Activated naive CD8-positive, alpha-beta T cell treated with anti-CD3 and anti-CD28 coated beads, Interleukin-2, amount 10 ng/mL, durations not matched to agents 7 days and 5 days (primary cell): ENCODE measurements around the gene KLHL29. TPM values are rescaled to one million over a fixed set of nuclear protein-coding genes. Genes with fewer than 3 reads are reported as not detected.

Experiments
- ATAC-seq: fragments of 150-1000 bp; cut with Tn5 transposase; one replicate; pipeline ENCODE4 v1.10.0; 2021; ENCODE audit warnings: low read depth, moderate library complexity
- POLR2A ChIA-PET: fragments of 350-600 bp; sonication (Branson Sonifier 250); formaldehyde crosslinking; loops from one replicate; lab custom pipeline; 2021; ENCODE audit warnings: antibody characterized with exemption; lab: Charles Lee
- DNase-seq: peaks from one replicate; pipeline ENCODE4 v3.0.0; 2021
- H3K27ac Mint-ChIP-seq: one replicate; pipeline ENCODE4 v1.8.0; 2022; ENCODE audit warnings: mild to moderate bottlenecking, mixed read lengths
- H3K27me3 Mint-ChIP-seq: one replicate; pipeline ENCODE4 v1.8.0; 2022; ENCODE audit warnings: mild to moderate bottlenecking, moderate library complexity, mixed read lengths
- H3K36me3 Mint-ChIP-seq: one replicate; pipeline ENCODE4 v1.8.0; 2021; ENCODE audit warnings: mild to moderate bottlenecking, mixed read lengths
- H3K4me1 Mint-ChIP-seq: one replicate; pipeline ENCODE4 v1.8.0; 2021; ENCODE audit warnings: mixed read lengths
- H3K4me3 Mint-ChIP-seq: one replicate; pipeline ENCODE4 v1.8.0; 2022; ENCODE audit warnings: mild to moderate bottlenecking, moderate library complexity, mixed read lengths
- H3K9me3 Mint-ChIP-seq: one replicate; pipeline ENCODE4 v1.8.0; 2021; ENCODE audit warnings: mixed read lengths
- total RNA-seq, 2 experiments: library from RNA; stranded (reverse); gene quantifications; one replicate each; pipeline ENCODE4 v1.2.3, GENCODE V29; 2021

The KLHL29 gene
- total RNA-seq, 2 experiments from 2014 or later = 1.6 to 1.7 TPM

DNA sequence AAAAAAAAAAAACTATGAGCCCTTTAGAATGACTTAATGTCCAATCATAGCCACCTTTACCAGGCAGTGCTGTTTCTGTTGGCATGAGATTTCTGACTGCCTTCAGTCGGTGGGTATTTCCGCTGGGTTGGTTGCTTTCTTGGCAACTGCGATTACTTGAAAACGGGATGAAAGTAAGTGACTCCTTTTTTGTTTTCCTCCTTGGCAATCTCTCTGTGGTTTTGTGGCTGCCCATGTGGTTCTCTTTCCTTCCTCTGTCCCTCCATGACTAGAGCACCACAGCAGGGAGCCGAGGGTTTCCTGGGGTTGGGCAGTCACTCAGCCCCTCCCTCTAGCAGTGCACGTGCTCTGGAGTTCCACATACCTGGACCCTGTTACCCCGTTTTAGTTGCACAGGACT lies 112.1 kb downstream of the KLHL29 start:
- no peak for DNase-seq
- no peaks in the 10 kb centered on the region for H3K36me3 Mint-ChIP-seq
- H3K27ac Mint-ChIP-seq = peak overlapping the region; percentile 40
- peak; percentile 70 for ATAC-seq
- POLR2A ChIA-PET = no interaction called here
- H3K27me3 Mint-ChIP-seq = peaks cover 51% of the 10 kb centered on the region
- peaks cover 35% of the 10 kb centered on the region for H3K4me1 Mint-ChIP-seq
- no peaks in the 10 kb centered on the region for H3K9me3 Mint-ChIP-seq
- peak overlapping the region; percentile 67 for H3K4me3 Mint-ChIP-seq

DNA sequence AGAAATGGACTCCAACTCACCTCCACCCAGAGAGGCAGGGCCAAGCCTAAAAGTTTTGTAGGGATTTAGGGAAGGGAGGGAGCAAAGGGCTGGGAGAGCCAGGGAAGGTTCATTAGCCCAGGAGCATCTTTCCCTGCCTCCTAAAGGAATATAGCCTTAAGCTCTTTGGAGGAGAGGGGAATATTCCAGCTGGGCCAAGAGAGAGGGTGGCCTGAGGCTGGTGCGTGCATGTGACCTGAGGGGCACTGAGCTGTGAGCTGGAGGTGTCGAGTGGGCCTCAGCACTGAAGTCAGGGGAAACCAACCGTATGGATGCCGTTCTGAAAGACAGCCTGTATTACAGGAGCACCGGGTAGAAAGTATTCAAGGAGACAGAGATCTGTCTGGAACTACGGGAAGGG lies 112.6 kb downstream of the KLHL29 start:
- H3K9me3 Mint-ChIP-seq = no peaks in the 10 kb centered on the region
- no peak for DNase-seq
- no peak for ATAC-seq
- H3K36me3 Mint-ChIP-seq = no peaks in the 10 kb centered on the region
- H3K27me3 Mint-ChIP-seq = peaks cover 52% of the 10 kb centered on the region
- POLR2A ChIA-PET = no interaction called here
- H3K4me1 Mint-ChIP-seq = peaks cover 34% of the 10 kb centered on the region
- peak overlapping the region; percentile 67 for H3K4me3 Mint-ChIP-seq
- no peak overlapping the region for H3K27ac Mint-ChIP-seq

DNA sequence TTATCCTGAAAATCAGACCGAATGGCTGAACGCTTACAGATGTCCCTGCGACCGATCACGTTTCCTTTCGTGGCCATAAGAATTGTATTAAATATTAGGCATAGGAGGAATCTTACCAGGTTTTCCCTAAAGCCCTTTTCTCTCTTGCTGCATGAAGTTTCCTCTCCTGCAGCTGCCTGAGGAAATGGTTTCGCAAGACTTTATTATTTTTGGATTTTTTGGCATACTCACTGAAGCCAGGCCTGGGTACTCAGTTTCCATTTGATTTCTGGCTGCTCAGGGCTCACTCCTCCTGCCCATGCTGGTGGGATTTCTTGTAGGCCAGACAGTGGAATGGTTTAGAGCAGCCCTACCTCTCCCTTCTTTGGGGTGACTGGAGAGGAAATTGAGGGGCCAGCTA lies 114.0 kb downstream of the KLHL29 start:
- no peak for ATAC-seq
- no peak overlapping the region for H3K4me3 Mint-ChIP-seq

DNA sequence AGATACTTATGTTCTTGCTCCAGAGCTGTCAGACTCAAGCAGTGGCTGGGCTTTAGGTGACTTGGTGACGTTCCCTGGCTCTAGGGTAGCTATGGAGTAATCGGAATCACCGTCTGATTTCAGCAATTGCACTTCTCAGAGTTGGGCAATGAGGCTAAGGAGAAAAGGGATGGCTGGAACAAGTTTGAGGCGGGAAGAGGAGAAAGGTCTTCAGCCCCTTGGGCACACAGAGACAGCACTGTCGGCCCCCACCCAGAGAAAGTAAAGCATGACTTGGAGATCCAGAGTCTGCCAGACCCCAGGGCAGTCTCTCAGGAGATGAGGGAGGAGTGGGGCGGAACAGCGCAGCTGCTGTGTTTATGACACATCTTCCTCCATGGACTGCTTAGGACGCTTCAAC lies 114.5 kb downstream of the KLHL29 start:
- Mint-ChIP-seq H3K27me3 (peaks cover 44% of the 10 kb centered on the region), H3K4me3 (no peak overlapping the region), H3K36me3 (no peaks in the 10 kb centered on the region), H3K27ac (no peak overlapping the region), H3K4me1 (peaks cover 31% of the 10 kb centered on the region), H3K9me3 (no peaks in the 10 kb centered on the region)
- POLR2A ChIA-PET = interaction anchor here (1.1 kb wide), 1 partner anchor 12 kb away, joined by 3 read pairs; no protein-coding TSS in a partner anchor
- DNase-seq (no peak), ATAC-seq (no peak)

More for the DNA sequence above, 114.0 kb downstream of the KLHL29 start:
- Mint-ChIP-seq H3K9me3 (no peaks in the 10 kb centered on the region), H3K36me3 (no peaks in the 10 kb centered on the region), H3K27me3 (peaks cover 46% of the 10 kb centered on the region), H3K27ac (no peak overlapping the region), H3K4me1 (peaks cover 31% of the 10 kb centered on the region)
- POLR2A ChIA-PET = interaction anchor here (1.1 to 1.2 kb wide), 2 partner anchors 9 to 12 kb away, joined by 3 to 4 read pairs; no protein-coding TSS in a partner anchor
- DNase-seq = no peak

DNA sequence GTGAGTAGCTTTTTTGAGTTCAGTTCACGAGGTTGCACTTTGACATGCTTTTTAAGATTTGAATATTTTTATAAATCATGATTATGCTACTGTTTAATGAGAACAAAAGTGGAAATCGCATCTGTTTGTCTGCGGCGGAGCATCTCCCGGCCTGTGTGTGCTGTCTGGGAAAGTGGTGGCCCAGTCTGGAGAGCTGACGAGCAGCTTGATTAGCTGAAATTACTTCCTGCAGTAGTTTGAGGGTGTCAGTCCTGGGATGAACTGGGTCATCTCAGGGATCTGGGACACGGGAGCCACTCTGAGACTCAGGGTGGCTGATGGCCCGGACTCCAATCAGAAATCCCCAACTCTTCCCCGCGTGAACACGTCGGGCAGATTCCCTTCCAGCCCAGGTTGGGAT lies 115.9 kb downstream of the KLHL29 start:
- H3K4me1 Mint-ChIP-seq = peaks cover 32% of the 10 kb centered on the region
- no peaks in the 10 kb centered on the region for H3K36me3 Mint-ChIP-seq
- DNase-seq = no peak
- H3K4me3 Mint-ChIP-seq = no peak overlapping the region
- no peak overlapping the region for H3K27ac Mint-ChIP-seq
- no peaks in the 10 kb centered on the region for H3K9me3 Mint-ChIP-seq
- POLR2A ChIA-PET = no interaction called here
- no peak for ATAC-seq
- peaks cover 36% of the 10 kb centered on the region for H3K27me3 Mint-ChIP-seq

DNA sequence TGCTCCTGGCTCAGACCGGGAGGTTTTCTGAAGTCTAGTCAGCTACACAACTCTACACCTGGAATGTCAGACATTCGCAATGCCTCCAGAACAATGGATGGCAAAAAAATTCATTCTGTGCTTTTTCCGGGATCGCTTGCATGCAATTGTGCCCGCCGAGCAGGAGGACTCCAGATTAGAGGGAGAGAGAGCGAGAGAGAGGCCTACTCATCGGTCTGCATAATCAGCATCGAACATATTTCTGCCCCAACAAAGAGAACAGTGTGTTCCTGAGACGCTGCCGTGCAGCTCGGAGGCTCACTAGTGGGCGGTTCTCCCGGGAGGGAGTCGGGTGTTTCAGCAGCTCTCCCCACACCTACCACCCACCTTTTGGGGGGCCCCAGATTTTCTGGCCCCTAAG lies 117.1 kb downstream of the KLHL29 start:
- H3K36me3 Mint-ChIP-seq = no peaks in the 10 kb centered on the region

DNA sequence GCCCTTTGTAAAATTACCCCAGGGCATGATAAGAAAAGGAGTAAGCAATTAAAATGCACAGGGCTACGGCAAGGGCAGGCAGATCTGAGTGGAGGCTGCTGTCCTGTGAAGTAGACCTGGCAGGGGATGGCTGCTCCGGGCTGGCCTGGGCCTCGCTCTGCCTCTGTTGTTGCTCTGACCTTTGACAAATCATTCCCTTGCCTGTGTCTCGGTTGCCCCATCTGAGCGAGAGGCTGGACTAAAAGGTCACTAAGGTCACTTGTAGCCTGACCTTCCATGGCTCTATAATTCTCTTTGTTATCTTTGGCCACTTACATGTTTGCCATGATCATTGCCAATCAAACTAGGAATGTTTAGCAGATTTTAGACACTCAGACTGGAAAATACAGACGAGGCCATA lies 118.1 kb downstream of the KLHL29 start:
- Mint-ChIP-seq H3K27ac (no peak overlapping the region), H3K9me3 (no peaks in the 10 kb centered on the region), H3K4me3 (no peak overlapping the region), H3K27me3 (peaks cover 34% of the 10 kb centered on the region), H3K36me3 (no peaks in the 10 kb centered on the region), H3K4me1 (peaks cover 26% of the 10 kb centered on the region)
- DNase-seq = no peak
- POLR2A ChIA-PET = no interaction called here
- ATAC-seq = no peak

More for the DNA sequence above, 117.1 kb downstream of the KLHL29 start:
- Mint-ChIP-seq H3K27ac (no peak overlapping the region), H3K4me3 (no peak overlapping the region), H3K27me3 (peaks cover 38% of the 10 kb centered on the region), H3K4me1 (peaks cover 33% of the 10 kb centered on the region), H3K9me3 (no peaks in the 10 kb centered on the region)
- POLR2A ChIA-PET = no interaction called here
- no peak for ATAC-seq
- no peak for DNase-seq

DNA sequence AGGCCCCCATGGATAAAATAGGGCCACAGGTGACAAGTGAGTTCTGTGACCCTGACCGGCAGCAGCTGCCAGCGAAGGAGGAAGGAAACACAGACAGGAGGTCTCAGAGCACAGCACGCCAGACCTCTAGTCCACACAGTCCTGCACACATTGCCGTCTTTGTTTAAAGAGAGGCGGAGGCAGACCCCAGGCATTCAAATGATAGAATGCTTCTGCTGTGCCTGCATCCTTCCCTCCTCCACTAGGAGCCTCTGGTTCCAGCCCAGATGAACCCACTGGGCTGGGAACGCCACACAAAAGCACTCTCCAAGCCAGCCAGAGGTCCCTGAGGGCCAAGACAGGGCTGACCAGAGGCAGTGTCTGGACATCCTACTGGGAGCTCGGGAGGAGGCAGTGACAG lies 118.7 kb downstream of the KLHL29 start:
- no peak for ATAC-seq
- POLR2A ChIA-PET = no interaction called here
- no peak for DNase-seq
- peaks cover 35% of the 10 kb centered on the region for H3K27me3 Mint-ChIP-seq
- H3K9me3 Mint-ChIP-seq = no peaks in the 10 kb centered on the region
- H3K36me3 Mint-ChIP-seq = no peaks in the 10 kb centered on the region
- H3K4me1 Mint-ChIP-seq = peaks cover 26% of the 10 kb centered on the region
- H3K27ac Mint-ChIP-seq = no peak overlapping the region
- H3K4me3 Mint-ChIP-seq = no peak overlapping the region

DNA sequence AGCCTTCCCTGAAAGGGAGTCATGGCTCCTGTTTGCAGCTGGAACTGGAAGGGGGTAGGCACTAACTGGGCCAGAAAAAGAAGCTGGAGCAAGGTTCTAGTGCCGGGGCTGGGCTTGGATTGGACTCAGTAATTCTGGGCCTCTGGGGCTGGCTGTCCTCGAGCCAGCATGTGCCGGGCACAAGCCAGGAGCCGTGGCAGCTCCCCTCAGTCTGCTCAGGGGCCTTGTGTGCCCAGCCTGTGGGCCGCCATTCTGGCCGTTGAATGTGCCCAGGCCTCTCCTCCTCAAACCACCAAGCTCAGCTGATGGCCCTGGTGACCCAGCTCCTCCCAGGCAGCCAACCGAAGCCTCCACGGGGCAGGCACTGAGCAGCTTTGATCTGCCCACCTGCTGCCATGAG lies 119.6 kb downstream of the KLHL29 start:
- peaks cover 19% of the 10 kb centered on the region for H3K4me1 Mint-ChIP-seq
- H3K36me3 Mint-ChIP-seq = no peaks in the 10 kb centered on the region
- H3K4me3 Mint-ChIP-seq = no peak overlapping the region
- no peak overlapping the region for H3K27ac Mint-ChIP-seq
- DNase-seq (no peak), ATAC-seq (no peak)
- POLR2A ChIA-PET = no interaction called here
- H3K9me3 Mint-ChIP-seq = no peaks in the 10 kb centered on the region
- H3K27me3 Mint-ChIP-seq = peaks cover 38% of the 10 kb centered on the region

DNA sequence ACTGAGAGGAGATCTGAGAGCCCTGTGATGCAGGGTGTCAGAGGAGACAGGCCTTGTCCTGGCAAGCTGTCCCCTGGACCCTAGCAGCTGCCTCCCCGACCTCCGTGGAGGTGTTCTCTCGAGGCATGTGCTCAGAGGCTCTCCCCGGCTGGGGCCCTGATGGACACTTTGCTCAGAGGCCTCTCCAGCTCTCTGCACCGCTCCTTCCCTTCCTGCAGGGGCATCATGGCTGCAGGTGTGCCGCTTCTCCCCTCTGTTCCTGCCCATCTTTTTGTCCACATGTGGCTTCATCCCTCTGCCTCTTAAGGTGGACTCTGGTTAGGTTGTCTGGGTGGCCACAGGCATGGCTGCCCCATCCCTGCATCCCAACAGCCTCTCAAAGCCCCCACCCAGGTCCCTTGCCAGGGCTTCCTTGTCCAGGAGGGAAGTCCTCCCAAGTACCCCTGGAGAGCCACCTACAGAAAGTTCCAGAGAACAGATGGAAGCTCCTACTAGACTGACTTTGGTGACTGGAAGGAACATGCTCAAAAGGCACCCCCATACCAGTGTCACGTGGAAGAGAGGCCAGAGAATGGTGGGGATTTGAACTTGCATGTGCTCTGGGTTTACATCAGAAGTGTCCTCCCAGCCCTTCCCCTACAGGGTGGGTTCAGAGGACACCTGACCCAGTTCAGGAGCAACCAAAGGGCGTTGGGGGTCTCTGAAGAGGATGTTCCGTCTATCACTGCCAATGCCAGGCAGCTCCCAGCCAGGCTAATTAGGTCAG lies 120.4 kb downstream of the KLHL29 start:
- no peaks in the 10 kb centered on the region for H3K36me3 Mint-ChIP-seq
- POLR2A ChIA-PET = no interaction called here
- ATAC-seq (no peak), DNase-seq (no peak)
- peaks cover 35% of the 10 kb centered on the region for H3K27me3 Mint-ChIP-seq
- H3K27ac Mint-ChIP-seq = no peak overlapping the region
- peaks cover 19% of the 10 kb centered on the region for H3K4me1 Mint-ChIP-seq
- H3K9me3 Mint-ChIP-seq = no peaks in the 10 kb centered on the region
- no peak overlapping the region for H3K4me3 Mint-ChIP-seq

DNA sequence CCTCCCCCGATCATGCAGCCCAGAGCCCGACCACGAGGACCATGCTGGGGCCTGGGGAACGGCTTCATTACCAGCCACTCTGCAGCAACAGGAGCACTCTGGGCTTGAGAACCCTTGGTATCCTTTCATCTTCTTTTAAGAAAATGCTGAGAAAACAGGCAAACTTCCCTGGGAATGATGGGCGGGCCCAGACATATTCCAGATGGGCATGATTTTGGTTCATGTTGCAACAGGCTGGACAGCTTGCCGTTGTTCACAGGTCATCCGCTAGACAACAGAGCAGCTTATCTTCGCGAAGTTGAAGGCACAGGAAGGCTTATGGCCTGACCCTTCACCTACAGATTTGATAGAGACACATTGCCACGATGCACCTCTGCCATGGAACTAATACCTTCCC lies 121.0 kb downstream of the KLHL29 start:
- H3K36me3 Mint-ChIP-seq = no peaks in the 10 kb centered on the region
- POLR2A ChIA-PET = interaction anchor here (0.6 to 0.9 kb wide), 2 partner anchors 16 to 351 kb away, joined by 3 read pairs; no protein-coding TSS in a partner anchor
- DNase-seq (no peak), ATAC-seq (no peak)
- peaks cover 19% of the 10 kb centered on the region for H3K4me1 Mint-ChIP-seq
- H3K9me3 Mint-ChIP-seq = no peaks in the 10 kb centered on the region
- H3K27me3 Mint-ChIP-seq = peaks cover 35% of the 10 kb centered on the region
- no peak overlapping the region for H3K4me3 Mint-ChIP-seq
- no peak overlapping the region for H3K27ac Mint-ChIP-seq

DNA sequence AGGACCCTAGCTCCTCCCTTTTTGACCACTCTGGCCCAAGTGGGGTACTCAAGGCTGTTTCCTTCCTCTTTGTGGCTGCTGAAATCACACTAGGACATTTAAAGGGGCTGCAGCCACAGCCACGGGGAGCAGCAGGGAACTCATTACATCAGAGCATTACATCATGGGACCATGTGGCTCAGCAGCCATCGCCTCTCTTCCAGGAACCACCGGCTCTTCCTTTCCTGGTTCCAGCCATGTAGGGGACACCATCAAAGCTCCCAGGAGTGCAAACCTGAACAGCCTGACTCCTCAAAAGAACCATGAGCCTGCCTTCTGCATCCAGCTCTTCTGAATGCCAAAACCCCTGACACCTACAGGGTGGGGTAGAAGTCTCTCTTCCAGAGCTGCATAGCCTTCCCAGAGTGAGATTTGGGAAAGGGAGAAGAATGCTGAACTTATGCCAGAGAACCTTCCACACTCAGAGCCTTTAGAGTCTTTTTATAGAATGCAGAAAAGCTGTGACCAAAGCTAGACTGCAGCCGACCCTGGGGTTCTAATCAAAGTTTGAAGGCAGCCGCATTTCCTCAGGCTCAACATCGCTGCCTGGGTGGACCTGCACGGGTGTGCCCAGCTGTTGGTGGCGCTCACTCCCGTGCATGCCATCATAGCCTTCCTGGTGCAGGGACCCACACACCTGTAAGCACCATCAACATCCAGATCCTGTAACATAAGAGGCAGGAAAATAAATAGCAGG lies 121.7 kb downstream of the KLHL29 start:
- peak overlapping the region; percentile 33 for H3K4me3 Mint-ChIP-seq
- POLR2A ChIA-PET = interaction anchor here (0.6 to 0.9 kb wide), 2 partner anchors 17 to 350 kb away, joined by 3 read pairs; no protein-coding TSS in a partner anchor
- peaks cover 42% of the 10 kb centered on the region for H3K27me3 Mint-ChIP-seq
- DNase-seq (no peak), ATAC-seq (peak; percentile 51)
- H3K27ac Mint-ChIP-seq = no peak overlapping the region
- H3K4me1 Mint-ChIP-seq = peaks cover 19% of the 10 kb centered on the region
- no peaks in the 10 kb centered on the region for H3K36me3 Mint-ChIP-seq
- H3K9me3 Mint-ChIP-seq = no peaks in the 10 kb centered on the region

DNA sequence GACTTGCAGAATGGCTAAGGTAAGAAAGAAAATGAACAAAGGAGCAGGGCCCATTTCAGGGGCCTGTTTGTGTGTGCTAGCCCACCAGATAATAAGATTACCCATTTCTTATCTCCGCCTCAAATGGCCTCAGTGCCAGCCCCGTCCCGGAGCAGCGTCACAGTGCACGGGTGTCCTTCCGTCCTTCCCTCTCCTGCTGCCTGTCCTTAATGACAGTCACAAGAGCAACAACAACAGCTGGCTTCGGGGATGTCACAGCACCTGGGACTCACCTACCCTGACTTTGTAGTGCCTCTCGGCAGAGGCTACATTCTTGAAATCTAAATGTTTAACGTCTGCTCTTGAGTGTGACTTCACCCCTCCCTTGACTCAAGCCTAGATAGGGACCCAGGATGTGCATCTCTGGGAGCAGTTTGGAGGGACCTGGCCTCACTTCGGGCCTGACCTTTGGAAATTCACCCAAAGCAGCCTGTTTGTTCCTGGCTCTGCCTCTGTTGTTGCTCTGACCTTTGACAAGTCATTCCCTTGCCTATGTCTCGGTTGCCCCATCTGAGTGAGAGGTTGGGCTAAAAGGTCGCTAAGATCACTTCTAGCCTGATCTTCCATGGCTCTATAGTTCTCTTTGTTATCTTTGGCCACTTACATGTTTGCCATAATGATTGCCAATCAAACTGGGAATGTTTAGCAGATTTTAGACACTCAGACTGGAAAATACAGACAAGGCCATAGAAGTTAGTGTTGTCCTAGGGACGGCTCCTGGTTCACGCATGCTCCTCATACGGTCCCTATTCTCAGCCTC lies 122.5 kb downstream of the KLHL29 start:
- no peak for ATAC-seq
- Mint-ChIP-seq H3K9me3 (no peaks in the 10 kb centered on the region), H3K27ac (no peak overlapping the region), H3K27me3 (peaks cover 38% of the 10 kb centered on the region), H3K36me3 (no peaks in the 10 kb centered on the region), H3K4me1 (peaks cover 19% of the 10 kb centered on the region), H3K4me3 (no peak overlapping the region)
- POLR2A ChIA-PET = no interaction called here
- DNase-seq = no peak
